Measurements from ENCODE around the gene AP2S1.

AP2S1 gene

GRCh38 chr19:46850228-46851203 is at the start of gene AP2S1:
TSS of gene AP2S1 (minus strand) at chr19:46850846. CDS start at chr19:46850766, 80 bp downstream.
- peak within 1 kb of the TSS; percentile 94 for H3K27ac ChIP-seq
- ChIA-PET POLR2A (ENCODE audit: low non-redundant PET) (interaction anchor here (0.5 to 0.6 kb wide), 4 partner anchors 11 to 263 kb away, joined by 3 to 5 read pairs (median 3); partner anchors contain the start of gene ZC3H4), CTCF (interaction anchor here (0.6 to 0.9 kb wide), 4 partner anchors 56 to 125 kb away, joined by 3 to 10 read pairs (median 5); no protein-coding TSS in a partner anchor)
- peak; percentile 94 for DNase-seq (ENCODE audit: low spot score)
- TF ChIP-seq CTCF (conservative IDR thresholded peaks at IDR 0.05; ENCODE audit: low read depth) = no peak

GRCh38 chr19:46900341-46900740 is 49.7 kb upstream of the AP2S1 start:
- H3K27ac ChIP-seq = no peak overlapping the region
- TF ChIP-seq CTCF (conservative IDR thresholded peaks at IDR 0.05; ENCODE audit: low read depth) = no peak
- POLR2A ChIA-PET (ENCODE audit: low non-redundant PET) = no interaction called here
- CTCF ChIA-PET = interaction anchor here (0.6 kb wide), 1 partner anchor 8 kb away, joined by 6 read pairs; no protein-coding TSS in a partner anchor
- DNase-seq (ENCODE audit: low spot score) = no peak

DNA sequence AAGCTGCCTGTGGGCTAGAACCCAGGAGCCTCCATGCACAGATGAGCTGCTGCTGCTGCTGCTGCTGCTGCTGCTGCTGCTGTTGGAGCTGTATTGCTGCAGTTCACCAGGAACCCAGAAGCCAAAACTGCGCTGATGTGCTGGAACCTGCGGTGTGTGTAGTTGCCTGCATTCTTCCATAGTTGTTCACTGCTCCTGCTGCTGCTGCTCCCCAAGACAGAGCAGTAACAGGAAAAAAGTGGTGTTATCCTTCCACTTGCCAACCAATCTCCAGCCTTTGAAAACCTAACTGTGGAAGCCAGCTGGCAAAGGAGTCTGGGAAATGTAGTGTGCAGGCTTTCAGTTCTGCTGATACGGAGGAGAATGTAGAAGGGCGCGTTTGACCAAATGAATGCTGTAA is 48.1 kb upstream of the AP2S1 start:
- no peak for TF ChIP-seq CTCF (conservative IDR thresholded peaks at IDR 0.05; ENCODE audit: low read depth)
- CTCF ChIA-PET = interaction anchor here (0.8 kb wide), 1 partner anchor 8 kb away, joined by 5 read pairs; no protein-coding TSS in a partner anchor
- H3K27ac ChIP-seq = peak overlapping the region; percentile 60
- POLR2A ChIA-PET (ENCODE audit: low non-redundant PET) = no interaction called here
- DNase-seq (ENCODE audit: low spot score) = peak; percentile 45

GRCh38 chr19:46896076-46896794 is 45.6 kb upstream of the AP2S1 start:
- peak overlapping the region; percentile 9; the same call in 1 of the 2 replicates for H3K27ac ChIP-seq
- TF ChIP-seq CTCF (conservative IDR thresholded peaks at IDR 0.05; ENCODE audit: low read depth) = no peak
- DNase-seq (ENCODE audit: low spot score) = no peak
- ChIA-PET CTCF (interaction anchor here (0.6 kb wide), 1 partner anchor 160 kb away, joined by 3 read pairs; no protein-coding TSS in a partner anchor), POLR2A (ENCODE audit: low non-redundant PET) (interaction anchor here (0.8 kb wide), 1 partner anchor 822 kb away, joined by 3 read pairs; no protein-coding TSS in a partner anchor)

- no peak for DNase-seq (ENCODE audit: low spot score)
Measured at GRCh38 chr19:46892252-46893179, 41.9 kb upstream of the AP2S1 start.

More at GRCh38 chr19:46892252-46893179, 41.9 kb upstream of the AP2S1 start:
- no peak overlapping the region for H3K27ac ChIP-seq
- no peak for TF ChIP-seq CTCF (conservative IDR thresholded peaks at IDR 0.05; ENCODE audit: low read depth)
- POLR2A ChIA-PET (ENCODE audit: low non-redundant PET) = interaction anchor here (0.7 kb wide), 1 partner anchor 42 kb away, joined by 3 read pairs; the partner anchor contains the start of gene AP2S1
- CTCF ChIA-PET = interaction anchor here (0.6 kb wide), 1 partner anchor 8 kb away, joined by 6 read pairs; no protein-coding TSS in a partner anchor
